ENCODE data around the gene MYH7. TPM values are rescaled to one million over a fixed set of nuclear protein-coding genes. Genes with fewer than 3 reads are reported as not detected.
"Not testable (repeated sequence)": the region's sequence is repeated elsewhere in the genome, so short reads cannot be mapped to it uniquely, and the experiment has no call there.

MYH7 gene
- total RNA-seq, 1 experiment from 2014 or later, result not detected

DNA sequence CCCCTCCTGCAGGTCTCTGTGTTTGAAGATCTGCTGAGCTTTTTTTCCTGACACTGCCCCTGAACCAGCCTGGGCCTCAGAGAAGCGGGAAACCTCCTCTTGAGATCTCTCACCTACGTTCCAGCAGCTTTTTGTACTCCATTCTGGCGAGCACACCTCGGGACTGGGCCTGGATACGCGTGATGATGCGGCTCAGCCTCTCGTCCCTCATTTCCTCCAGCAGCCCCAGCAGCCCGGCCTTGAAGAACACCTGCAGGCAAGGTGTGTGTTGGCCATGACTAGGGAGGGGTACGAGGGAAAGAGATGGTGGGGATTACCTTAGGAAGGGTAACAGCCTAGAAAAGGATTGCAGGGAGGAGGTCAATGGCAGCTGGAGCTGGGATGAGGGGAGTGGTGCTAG lies 10.3 kb downstream of the MYH7 start:
- no peak for DNase-seq
- no peak for TF ChIP-seq CTCF (IDR thresholded peaks at IDR 0.05; ENCODE audit: unreplicated experiment)
- H3K4me3 Mint-ChIP-seq (ENCODE audit: low read depth, unreplicated experiment), result no peak overlapping the region
- no peaks in the 10 kb centered on the region for H3K36me3 Mint-ChIP-seq (ENCODE audit: insufficient read depth, unreplicated experiment)
- intact Hi-C loops (cut with micrococcal nuclease; ENCODE audit: unreplicated experiment), result no loop called here
- no TSS peak for BruUV-seq (replicated peaks)
- H3K27ac Mint-ChIP-seq (ENCODE audit: unreplicated experiment), result no peak overlapping the region
- no peaks in the 10 kb centered on the region for H3K9me3 Mint-ChIP-seq (ENCODE audit: low read depth, unreplicated experiment)
- CTCF ChIA-PET, result no interaction called here
- H3K4me1 Mint-ChIP-seq (ENCODE audit: low read depth, unreplicated experiment), result no peaks in the 10 kb centered on the region
- H3K27me3 Mint-ChIP-seq (ENCODE audit: unreplicated experiment), result peaks cover 26% of the 10 kb centered on the region

DNA sequence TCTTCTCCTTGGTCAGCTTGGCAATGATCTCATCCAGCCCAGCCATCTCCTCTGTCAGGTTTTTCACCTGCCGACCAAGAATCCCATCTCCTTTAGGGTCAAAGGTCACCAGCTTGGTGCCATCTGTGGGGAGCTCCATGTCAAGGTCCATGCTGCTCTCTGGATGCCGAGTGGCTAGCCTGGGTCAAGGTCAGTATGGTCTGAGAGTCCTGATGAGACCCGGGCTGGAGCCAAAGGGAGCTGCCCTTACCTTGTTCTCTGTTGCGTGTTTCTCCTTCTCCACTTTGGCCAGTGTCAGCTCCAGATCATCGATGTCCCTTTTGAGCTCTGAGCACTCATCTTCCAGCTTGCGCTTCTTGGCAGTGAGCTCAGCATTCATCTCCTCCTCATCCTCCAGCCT lies 11.8 kb downstream of the MYH7 start:
- Mint-ChIP-seq H3K27ac (ENCODE audit: unreplicated experiment) (no peak overlapping the region), H3K4me1 (ENCODE audit: low read depth, unreplicated experiment) (no peaks in the 10 kb centered on the region), H3K36me3 (ENCODE audit: insufficient read depth, unreplicated experiment) (no peaks in the 10 kb centered on the region), H3K27me3 (ENCODE audit: unreplicated experiment) (peaks cover 34% of the 10 kb centered on the region), H3K4me3 (ENCODE audit: low read depth, unreplicated experiment) (no peak overlapping the region), H3K9me3 (ENCODE audit: low read depth, unreplicated experiment) (no peaks in the 10 kb centered on the region)
- BruUV-seq (replicated peaks), result no TSS peak
- DNase-seq, result no peak
- intact Hi-C loops (cut with micrococcal nuclease; ENCODE audit: unreplicated experiment), result no loop called here
- no peak for TF ChIP-seq CTCF (IDR thresholded peaks at IDR 0.05; ENCODE audit: unreplicated experiment)
- CTCF ChIA-PET, result no interaction called here

DNA sequence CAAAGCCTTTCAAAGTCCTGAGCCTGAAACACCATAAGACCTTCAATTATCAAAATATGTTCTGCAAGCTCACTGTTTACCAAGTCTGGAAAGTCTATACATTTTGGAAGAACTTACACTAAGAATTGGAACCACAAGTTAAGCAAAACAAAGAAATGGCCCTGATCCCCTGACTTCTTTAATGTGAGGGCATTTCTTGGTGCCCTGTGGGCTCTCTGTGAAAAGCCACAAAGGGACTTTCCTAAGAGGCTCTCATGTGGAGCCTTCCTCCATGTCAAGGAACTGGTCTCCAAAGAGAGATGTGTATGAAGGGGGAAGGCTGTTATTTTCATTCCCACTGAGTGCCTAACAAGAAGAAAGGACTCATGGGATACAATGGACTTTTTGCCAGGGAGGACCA lies 13.9 kb downstream of the MYH7 start:
- Mint-ChIP-seq H3K27me3 (ENCODE audit: unreplicated experiment) (peaks cover 55% of the 10 kb centered on the region), H3K27ac (ENCODE audit: unreplicated experiment) (no peak overlapping the region), H3K9me3 (ENCODE audit: low read depth, unreplicated experiment) (no peaks in the 10 kb centered on the region), H3K36me3 (ENCODE audit: insufficient read depth, unreplicated experiment) (no peaks in the 10 kb centered on the region), H3K4me1 (ENCODE audit: low read depth, unreplicated experiment) (no peaks in the 10 kb centered on the region), H3K4me3 (ENCODE audit: low read depth, unreplicated experiment) (no peak overlapping the region)
- intact Hi-C loops (cut with micrococcal nuclease; ENCODE audit: unreplicated experiment), result no loop called here
- BruUV-seq (replicated peaks), result no TSS peak
- no peak for DNase-seq
- CTCF ChIA-PET, result no interaction called here
- TF ChIP-seq CTCF (IDR thresholded peaks at IDR 0.05; ENCODE audit: unreplicated experiment), result no peak

DNA sequence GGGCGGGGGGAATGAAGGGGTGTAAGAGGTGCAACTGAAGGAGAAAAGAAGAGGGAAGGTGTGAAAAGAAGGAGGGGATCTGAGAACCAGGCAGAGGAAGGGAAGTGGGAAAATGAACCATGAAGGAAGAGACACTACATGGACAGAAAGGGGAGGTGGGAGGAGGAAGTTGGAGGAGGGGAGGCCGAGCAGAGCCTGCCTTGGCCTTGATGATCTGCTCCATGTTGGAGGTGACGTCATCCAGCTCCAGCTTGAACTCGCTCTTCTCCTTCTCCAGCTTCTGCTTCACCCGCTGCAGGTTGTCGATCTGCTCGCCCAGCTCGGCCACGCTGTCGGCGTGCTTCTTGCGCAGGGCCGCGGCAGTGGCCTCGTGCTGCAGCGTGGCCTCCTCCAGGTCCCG lies 15.8 kb downstream of the MYH7 start:
- BruUV-seq (replicated peaks); H3K9me3 Mint-ChIP-seq (ENCODE audit: low read depth, unreplicated experiment); intact Hi-C loops (cut with micrococcal nuclease; ENCODE audit: unreplicated experiment); DNase-seq; H3K27ac Mint-ChIP-seq (ENCODE audit: unreplicated experiment); CTCF ChIA-PET; H3K36me3 Mint-ChIP-seq (ENCODE audit: insufficient read depth, unreplicated experiment); H3K4me3 Mint-ChIP-seq (ENCODE audit: low read depth, unreplicated experiment); H3K4me1 Mint-ChIP-seq (ENCODE audit: low read depth, unreplicated experiment): not testable (repeated sequence)
- peaks cover 74% of the 10 kb centered on the region for H3K27me3 Mint-ChIP-seq (ENCODE audit: unreplicated experiment)

DNA sequence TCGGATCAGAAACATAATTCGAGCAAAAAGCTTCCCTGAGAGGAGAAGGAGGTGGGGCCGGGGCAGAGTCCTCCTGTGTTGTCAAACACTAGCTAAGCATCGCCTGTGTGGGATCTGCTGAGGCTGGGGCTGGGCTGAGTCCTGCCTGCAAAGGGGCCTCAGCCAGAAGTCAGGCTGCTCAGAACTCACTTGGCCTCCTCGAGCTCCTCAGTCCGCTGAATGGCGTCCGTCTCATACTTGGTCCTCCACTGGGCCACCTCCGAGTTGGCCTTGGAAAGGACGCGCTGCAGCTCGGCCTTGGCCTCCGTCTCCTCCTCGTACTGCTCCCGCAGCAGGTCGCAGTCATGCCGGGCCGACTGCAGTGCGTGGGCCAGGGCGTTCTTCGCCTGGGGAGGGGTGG lies 17.4 kb downstream of the MYH7 start:
- H3K27me3 Mint-ChIP-seq (ENCODE audit: unreplicated experiment), result peaks cover 90% of the 10 kb centered on the region
- CTCF ChIA-PET, result no interaction called here
- H3K4me1 Mint-ChIP-seq (ENCODE audit: low read depth, unreplicated experiment), result no peaks in the 10 kb centered on the region
- H3K36me3 Mint-ChIP-seq (ENCODE audit: insufficient read depth, unreplicated experiment), result no peaks in the 10 kb centered on the region
- no peak for TF ChIP-seq CTCF (IDR thresholded peaks at IDR 0.05; ENCODE audit: unreplicated experiment)
- no peak overlapping the region for H3K4me3 Mint-ChIP-seq (ENCODE audit: low read depth, unreplicated experiment)
- DNase-seq, result no peak
- intact Hi-C loops (cut with micrococcal nuclease; ENCODE audit: unreplicated experiment), result no loop called here
- H3K9me3 Mint-ChIP-seq (ENCODE audit: low read depth, unreplicated experiment), result no peaks in the 10 kb centered on the region
- no peak overlapping the region for H3K27ac Mint-ChIP-seq (ENCODE audit: unreplicated experiment)
- no TSS peak for BruUV-seq (replicated peaks)

DNA sequence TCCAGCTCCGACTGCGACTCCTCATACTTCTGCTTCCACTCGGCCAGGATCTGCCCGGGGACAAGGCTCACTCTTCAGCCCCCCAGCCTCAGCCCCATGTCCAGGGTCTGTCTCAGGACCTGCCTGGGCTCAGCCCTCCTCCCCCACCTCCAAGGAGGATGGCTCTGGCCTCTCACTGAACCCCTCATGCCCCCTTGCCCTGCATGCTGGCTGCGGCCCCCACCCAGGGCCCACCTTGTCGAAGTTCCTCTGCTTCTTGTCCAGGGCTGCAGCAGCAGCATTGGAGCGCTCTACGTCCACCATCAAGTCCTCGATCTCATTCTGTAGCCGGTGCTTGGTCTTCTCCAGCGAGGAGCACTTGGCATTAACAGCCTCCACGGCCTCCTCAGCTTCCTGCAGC lies 18.2 kb downstream of the MYH7 start:
- H3K9me3 Mint-ChIP-seq (ENCODE audit: low read depth, unreplicated experiment); H3K27ac Mint-ChIP-seq (ENCODE audit: unreplicated experiment); DNase-seq; intact Hi-C loops (cut with micrococcal nuclease; ENCODE audit: unreplicated experiment); CTCF ChIA-PET; H3K4me1 Mint-ChIP-seq (ENCODE audit: low read depth, unreplicated experiment); H3K4me3 Mint-ChIP-seq (ENCODE audit: low read depth, unreplicated experiment); BruUV-seq (replicated peaks); H3K36me3 Mint-ChIP-seq (ENCODE audit: insufficient read depth, unreplicated experiment): not testable (repeated sequence)
- H3K27me3 Mint-ChIP-seq (ENCODE audit: unreplicated experiment), result peaks cover 94% of the 10 kb centered on the region
